ENCODE measurements around the gene TRIM66. TPM values are rescaled to one million over a fixed set of nuclear protein-coding genes. Genes with fewer than 3 reads are reported as not detected.

Gene TRIM66
- total RNA-seq, 1 experiment from 2014 or later, result 0.83 TPM

GRCh38 chr11:8691601-8692000 is 9.1 kb upstream of the TRIM66 start:
- no peak overlapping the region for H3K4me3 ChIP-seq (ENCODE audit: insufficient read depth, low read depth, low read length)
- no peaks in the 10 kb centered on the region for H3K27me3 ChIP-seq (ENCODE audit: control insufficient read depth, insufficient read depth, low read length)
- peaks cover 16% of the 10 kb centered on the region for H3K36me3 ChIP-seq (replicated peaks; ENCODE audit: control insufficient read depth, insufficient read depth, low read length)
- DNase-seq, result no peak

GRCh38 chr11:8690374-8691342 is 8.2 kb upstream of the TRIM66 start:
- Histone ChIP-seq H3K4me3 (ENCODE audit: insufficient read depth, low read depth, low read length) (no peak overlapping the region), H3K36me3 (replicated peaks; ENCODE audit: control insufficient read depth, insufficient read depth, low read length) (peaks cover 12% of the 10 kb centered on the region), H3K27me3 (ENCODE audit: control insufficient read depth, insufficient read depth, low read length) (no peaks in the 10 kb centered on the region)
- peak; percentile 15 for DNase-seq

- no peak for DNase-seq
- H3K4me3 ChIP-seq (ENCODE audit: insufficient read depth, low read depth, low read length), result peak overlapping the region; percentile 32
- peaks cover 20% of the 10 kb centered on the region for H3K36me3 ChIP-seq (replicated peaks; ENCODE audit: control insufficient read depth, insufficient read depth, low read length)
- H3K27me3 ChIP-seq (ENCODE audit: control insufficient read depth, insufficient read depth, low read length), result no peaks in the 10 kb centered on the region
Measured at GRCh38 chr11:8689726-8690255, 7.3 kb upstream of the TRIM66 start.

DNA sequence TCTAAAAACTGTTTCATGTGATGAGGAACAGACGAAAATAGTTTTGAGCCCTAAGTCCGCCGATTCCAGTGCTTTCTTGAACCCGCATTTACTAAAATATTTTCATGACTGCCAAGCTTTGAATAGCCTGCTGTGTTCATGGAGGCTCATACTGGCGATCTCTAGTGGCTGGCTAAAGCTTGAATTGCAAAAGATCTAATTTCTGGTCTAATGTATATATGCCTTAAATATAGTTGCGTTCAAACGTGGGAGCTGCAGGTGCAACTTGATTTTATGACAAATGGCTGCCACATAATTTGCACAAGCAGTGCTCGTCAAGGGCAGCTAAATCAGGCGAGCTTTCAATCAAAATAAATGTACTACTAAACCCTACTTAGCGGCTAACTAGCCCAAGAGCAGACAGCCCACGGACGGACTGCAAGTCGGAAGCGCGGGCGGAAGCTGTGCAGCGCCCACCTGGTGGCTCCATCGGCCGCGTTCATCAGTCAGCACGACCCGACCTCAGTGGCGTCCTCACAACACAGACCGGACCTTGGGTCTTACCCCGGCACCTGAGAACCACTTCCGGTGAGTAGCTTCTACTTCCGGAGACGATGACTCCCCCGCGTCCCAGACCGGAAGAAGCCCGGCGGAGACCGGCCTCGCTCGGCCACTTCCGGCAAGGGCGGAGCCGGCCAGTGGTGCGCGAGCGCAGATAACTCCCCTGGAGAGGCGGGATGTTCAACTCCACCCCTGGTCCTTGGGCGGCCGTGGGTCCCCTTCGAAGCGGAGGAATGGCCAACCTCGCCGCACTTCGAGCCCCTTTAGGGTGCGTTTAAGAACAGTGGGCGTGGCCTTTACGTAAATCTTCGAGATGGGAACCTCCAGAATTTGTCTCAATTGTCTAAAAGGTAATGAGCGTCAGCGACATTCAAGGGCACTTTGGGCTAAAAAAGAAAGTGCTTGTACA is 6.2 kb upstream of the TRIM66 start:
- H3K36me3 ChIP-seq (replicated peaks; ENCODE audit: control insufficient read depth, insufficient read depth, low read length), result peaks cover 27% of the 10 kb centered on the region
- peak overlapping the region; percentile 32 for H3K4me3 ChIP-seq (ENCODE audit: insufficient read depth, low read depth, low read length)
- peak; percentile 96 for DNase-seq
- H3K27me3 ChIP-seq (ENCODE audit: control insufficient read depth, insufficient read depth, low read length), result no peaks in the 10 kb centered on the region

DNA sequence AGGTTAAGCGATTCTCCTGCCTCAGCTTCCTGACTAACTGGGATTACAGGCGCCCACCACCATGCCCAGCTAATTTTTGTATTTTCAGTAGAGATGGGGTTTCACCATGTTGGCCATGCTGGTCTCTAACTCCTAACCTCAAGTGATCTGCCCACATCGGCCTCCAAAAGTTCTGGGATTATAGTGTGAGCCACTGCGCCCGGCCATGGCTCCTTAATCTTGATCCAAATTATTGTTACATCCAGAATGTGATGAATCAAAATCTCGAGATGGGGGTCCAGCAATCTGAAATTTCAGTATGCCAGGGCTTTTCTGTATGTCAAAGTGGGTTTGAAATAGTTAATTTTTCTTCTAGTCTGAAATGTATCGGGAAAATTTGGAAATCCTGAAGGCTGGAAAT is 3.9 kb upstream of the TRIM66 start:
- Histone ChIP-seq H3K36me3 (replicated peaks; ENCODE audit: control insufficient read depth, insufficient read depth, low read length) (peaks cover 24% of the 10 kb centered on the region), H3K4me3 (ENCODE audit: insufficient read depth, low read depth, low read length) (no peak overlapping the region), H3K27me3 (ENCODE audit: control insufficient read depth, insufficient read depth, low read length) (no peaks in the 10 kb centered on the region)
- DNase-seq, result no peak

- Histone ChIP-seq H3K36me3 (replicated peaks; ENCODE audit: control insufficient read depth, insufficient read depth, low read length) (peaks cover 24% of the 10 kb centered on the region), H3K4me3 (ENCODE audit: insufficient read depth, low read depth, low read length) (no peak overlapping the region), H3K27me3 (ENCODE audit: control insufficient read depth, insufficient read depth, low read length) (no peaks in the 10 kb centered on the region)
- DNase-seq, result no peak
Measured at GRCh38 chr11:8685820-8686219, 3.4 kb upstream of the TRIM66 start.

DNA sequence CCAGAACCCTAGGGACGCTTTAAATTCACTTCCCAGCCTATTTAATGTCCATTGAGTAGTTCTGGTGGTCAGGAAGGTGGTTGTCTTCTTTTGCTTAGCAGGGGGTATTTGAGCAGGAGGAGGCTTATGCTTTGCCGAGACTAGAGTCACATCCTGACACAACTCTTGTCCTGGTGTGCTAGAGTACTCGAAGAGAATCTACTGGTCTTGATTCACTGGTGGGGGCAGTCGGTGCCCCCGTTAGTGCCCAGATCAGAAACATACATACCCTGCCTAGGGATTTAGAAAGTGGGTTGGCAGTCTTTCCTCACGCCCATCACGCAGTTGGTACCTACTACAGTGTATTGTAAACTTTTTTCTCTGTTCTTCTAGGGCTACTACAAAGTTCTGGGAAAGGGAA is 2.8 kb upstream of the TRIM66 start:
- no peak for DNase-seq
- Histone ChIP-seq H3K4me3 (ENCODE audit: insufficient read depth, low read depth, low read length) (no peak overlapping the region), H3K36me3 (replicated peaks; ENCODE audit: control insufficient read depth, insufficient read depth, low read length) (peaks cover 24% of the 10 kb centered on the region), H3K27me3 (ENCODE audit: control insufficient read depth, insufficient read depth, low read length) (no peaks in the 10 kb centered on the region)

- no peak for DNase-seq
- H3K36me3 ChIP-seq (replicated peaks; ENCODE audit: control insufficient read depth, insufficient read depth, low read length), result peaks cover 24% of the 10 kb centered on the region
- H3K4me3 ChIP-seq (ENCODE audit: insufficient read depth, low read depth, low read length), result no peak overlapping the region; the same call in 1 of the 2 replicates
- no peaks in the 10 kb centered on the region for H3K27me3 ChIP-seq (ENCODE audit: control insufficient read depth, insufficient read depth, low read length)
Measured at GRCh38 chr11:8684600-8685290, 2.3 kb upstream of the TRIM66 start.

GRCh38 chr11:8683115-8683807 is 796 bp upstream of the TRIM66 start:
- Histone ChIP-seq H3K27me3 (ENCODE audit: control insufficient read depth, insufficient read depth, low read length) (no peaks in the 10 kb centered on the region), H3K36me3 (replicated peaks; ENCODE audit: control insufficient read depth, insufficient read depth, low read length) (peaks cover 24% of the 10 kb centered on the region), H3K4me3 (ENCODE audit: insufficient read depth, low read depth, low read length) (peak overlapping the region; percentile 98)
- DNase-seq, result no peak

- H3K4me3 ChIP-seq (ENCODE audit: insufficient read depth, low read depth, low read length), result peak overlapping the region; percentile 98
- H3K36me3 ChIP-seq (replicated peaks; ENCODE audit: control insufficient read depth, insufficient read depth, low read length), result peaks cover 24% of the 10 kb centered on the region
- DNase-seq, result no peak
- no peaks in the 10 kb centered on the region for H3K27me3 ChIP-seq (ENCODE audit: control insufficient read depth, insufficient read depth, low read length)
Measured at GRCh38 chr11:8681837-8682302, 595 bp downstream of the TRIM66 start.

GRCh38 chr11:8679006-8679405 is 3.5 kb downstream of the TRIM66 start:
- Histone ChIP-seq H3K27me3 (ENCODE audit: control insufficient read depth, insufficient read depth, low read length) (no peaks in the 10 kb centered on the region), H3K4me3 (ENCODE audit: insufficient read depth, low read depth, low read length) (no peak overlapping the region), H3K36me3 (replicated peaks; ENCODE audit: control insufficient read depth, insufficient read depth, low read length) (peaks cover 5% of the 10 kb centered on the region)
- no peak for DNase-seq

DNA sequence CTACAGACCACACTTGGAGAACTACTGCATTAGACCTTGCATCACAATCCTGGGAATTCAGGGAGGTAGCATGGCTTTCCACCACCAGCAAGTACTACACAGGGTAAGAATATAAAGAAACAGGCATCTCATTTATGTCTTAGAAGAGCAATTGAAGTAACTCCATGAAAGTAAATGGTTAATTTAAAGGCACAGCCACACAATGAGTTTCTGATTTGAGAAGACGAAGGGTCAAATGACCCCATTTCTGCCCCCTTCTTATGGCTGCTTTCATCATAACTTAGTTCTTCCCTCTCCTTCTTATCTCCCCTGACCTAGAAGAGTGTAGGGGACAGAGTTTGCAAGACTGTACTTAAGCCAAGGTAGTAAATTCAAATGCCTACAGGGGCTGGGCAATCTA is 6.0 kb downstream of the TRIM66 start:
- Histone ChIP-seq H3K27me3 (ENCODE audit: control insufficient read depth, insufficient read depth, low read length) (no peaks in the 10 kb centered on the region), H3K4me3 (ENCODE audit: insufficient read depth, low read depth, low read length) (no peak overlapping the region), H3K36me3 (replicated peaks; ENCODE audit: control insufficient read depth, insufficient read depth, low read length) (no peaks in the 10 kb centered on the region)
- DNase-seq, result no peak

DNA sequence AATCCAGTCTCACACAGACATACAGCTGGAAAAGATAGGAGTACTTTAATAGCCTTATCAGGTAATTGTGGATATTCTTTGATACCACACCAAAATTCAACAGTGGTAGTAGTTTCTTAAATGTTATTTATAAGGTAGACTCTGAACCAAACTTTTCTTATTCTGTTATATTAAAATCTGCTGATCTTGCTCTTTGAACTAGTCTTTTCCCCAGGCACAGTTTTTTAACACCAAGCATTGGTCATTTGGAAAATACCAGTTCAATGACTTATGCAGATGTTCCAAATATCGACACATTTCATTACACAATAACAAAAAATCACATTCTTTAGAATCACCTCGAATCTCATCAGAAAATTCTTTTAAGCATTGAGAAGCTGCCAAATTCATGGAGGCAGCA is 7.6 kb downstream of the TRIM66 start:
- H3K4me3 ChIP-seq (ENCODE audit: insufficient read depth, low read depth, low read length), result no peak overlapping the region
- H3K27me3 ChIP-seq (ENCODE audit: control insufficient read depth, insufficient read depth, low read length), result no peaks in the 10 kb centered on the region
- no peaks in the 10 kb centered on the region for H3K36me3 ChIP-seq (replicated peaks; ENCODE audit: control insufficient read depth, insufficient read depth, low read length)
- DNase-seq, result no peak

All from H7 (cell line).